Caco-2 (cell line): Measurements from ENCODE around the gene GZMM. TPM values are rescaled to one million over a fixed set of nuclear protein-coding genes. Genes with fewer than 3 reads are reported as not detected.
A peak's percentile ranks its signal among the peaks of the same experiment; 100 is the strongest.

Experiments
- BruUV-seq: library from RNA; stranded (reverse); fragments of 400-500 nt; replicated peaks from 2 replicates; lab custom pipeline; 2021; lab: Mats Ljungman, UMichigan
- CTCF ChIA-PET: fragments of 300-600 bp; sonication (Branson Sonifier 250); formaldehyde crosslinking; loops from one replicate; lab custom pipeline; 2022; ENCODE audit warnings: antibody characterized with exemption; lab: Charles Lee
- POLR2A ChIA-PET: fragments of 300-600 bp; sonication (Branson Sonifier 250); formaldehyde crosslinking; loops from one replicate; lab custom pipeline; 2022; ENCODE audit warnings: antibody characterized with exemption; lab: Charles Lee
- DNase-seq, 2 experiments: peaks; one replicate each; pipeline versions ENCODE4 v3.0.0 to v3.0.0-alpha.2; 2020 to 2022
- H3K27me3 ChIP-seq: replicated peaks from 2 replicates; pipeline ENCODE4 v1.6.0; 2011; ENCODE audit warnings: low read length; ENCODE audit not compliant: control insufficient read depth, insufficient read depth
- H3K36me3 ChIP-seq: 2 replicates; pipeline ENCODE4 v1.5.1; 2011; ENCODE audit warnings: low read length; ENCODE audit not compliant: control insufficient read depth, insufficient read depth
- H3K4me1 ChIP-seq: fragments of 250-450 bp; sonication (Bioruptor Pico); 2 replicates; pipeline ENCODE4 v1.5.1; 2020; ENCODE audit warnings: mild to moderate bottlenecking
- H3K4me3 ChIP-seq: 2 replicates; pipeline ENCODE4 v1.5.1; 2011; ENCODE audit warnings: low read depth, mild to moderate bottlenecking, control low read depth, low read length
- H3K9me3 ChIP-seq: fragments of 250-450 bp; sonication (Bioruptor Pico); 2 replicates; pipeline ENCODE4 v1.5.1; 2020; ENCODE audit warnings: mild to moderate bottlenecking, moderate library complexity
- H3K27ac Mint-ChIP-seq: one replicate; pipeline ENCODE4 v1.8.0; 2022; ENCODE audit warnings: mixed read lengths; ENCODE audit not compliant: unreplicated experiment
- H3K27me3 Mint-ChIP-seq: one replicate; pipeline ENCODE4 v1.8.0; 2022; ENCODE audit warnings: mixed read lengths; ENCODE audit not compliant: insufficient read depth, unreplicated experiment
- H3K36me3 Mint-ChIP-seq: one replicate; pipeline ENCODE4 v1.8.0; 2022; ENCODE audit warnings: mild to moderate bottlenecking, mixed read lengths; ENCODE audit not compliant: insufficient read depth, unreplicated experiment
- H3K4me1 Mint-ChIP-seq: one replicate; pipeline ENCODE4 v1.8.0; 2022; ENCODE audit warnings: low read depth, mixed read lengths; ENCODE audit not compliant: unreplicated experiment
- H3K4me3 Mint-ChIP-seq: one replicate; pipeline ENCODE4 v1.8.0; 2022; ENCODE audit warnings: mild to moderate bottlenecking, moderate library complexity, mixed read lengths; ENCODE audit not compliant: unreplicated experiment
- H3K9me3 Mint-ChIP-seq: one replicate; pipeline ENCODE4 v1.8.0; 2022; ENCODE audit warnings: mixed read lengths; ENCODE audit not compliant: unreplicated experiment
- intact Hi-C: fragments of 100-400 bp; cut with micrococcal nuclease; formaldehyde crosslinking; loops from one replicate; pipeline ENCODE4 v1.10.0; 2022; ENCODE audit not compliant: unreplicated experiment
- total RNA-seq: library from RNA; stranded (reverse); gene quantifications from 2 replicates; pipeline ENCODE4 v1.2.3, GENCODE V29; 2022
- TF ChIP-seq, protein P1 (sequence below), 2 experiments: fragments of 200-600 bp in 1 of 2; IDR thresholded peaks; 1 replicate in 1 of 2; 2 replicates in 1 of 2; pipeline versions ENCODE4 v1.5.1 to v1.8.0; 2011 to 2022; ENCODE audit warnings: antibody characterized with exemption in 1 of 2, control low read depth in 1 of 2, inconsistent platforms in 1 of 2, low read depth in 1 of 2, low read length in 1 of 2, mild to moderate bottlenecking in 1 of 2, moderate library complexity in 1 of 2; ENCODE audit not compliant: insufficient read depth in 1 of 2, severe bottlenecking in 1 of 2, unreplicated experiment in 1 of 2

The GZMM gene
- total RNA-seq, 1 experiment from 2014 or later: not detected

DNA sequence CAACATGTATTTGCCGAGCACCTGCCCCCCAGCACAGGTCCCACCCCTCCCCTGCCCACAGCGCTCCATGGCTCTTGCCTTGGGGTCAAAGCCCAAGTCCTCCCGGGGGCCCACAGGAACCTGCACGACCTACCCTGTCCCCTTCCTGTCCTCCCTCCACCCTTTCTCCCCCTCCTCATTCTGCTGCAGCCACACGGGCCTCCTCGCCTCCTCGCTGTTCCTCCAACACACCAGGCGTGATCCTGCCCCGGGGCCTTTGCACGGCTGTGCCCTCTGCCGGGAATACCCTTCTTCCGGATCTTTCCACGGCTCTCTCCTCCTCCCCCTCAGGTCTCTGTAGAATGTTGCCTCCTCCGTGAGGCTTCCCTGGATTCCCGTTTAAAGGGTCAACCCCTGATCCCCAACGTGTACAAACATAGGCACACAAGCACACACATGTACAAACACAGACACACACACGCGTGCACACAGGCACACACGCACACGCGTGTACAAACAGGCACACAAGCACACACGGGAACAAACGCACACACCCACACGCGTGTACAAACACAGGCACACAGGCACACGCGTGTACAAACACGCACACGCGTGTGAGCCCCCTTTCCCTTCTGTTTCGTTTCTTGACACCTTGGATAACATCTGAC is 44.8 kb upstream of the GZMM start:
- Mint-ChIP-seq H3K36me3 (peaks cover under 1% of the 10 kb centered on the region), H3K4me3 (peak overlapping the region; percentile 66), H3K27me3 (peaks cover 5% of the 10 kb centered on the region), H3K9me3 (peaks cover 2% of the 10 kb centered on the region), H3K4me1 (peaks cover 6% of the 10 kb centered on the region), H3K27ac (no peak overlapping the region)
- DNase-seq: no peak
- Histone ChIP-seq H3K4me1 (no peaks in the 10 kb centered on the region; the same call in 1 of the 2 replicates), H3K36me3 (no peaks in the 10 kb centered on the region), H3K9me3 (no peaks in the 10 kb centered on the region), H3K4me3 (no peak overlapping the region), H3K27me3 (no peaks in the 10 kb centered on the region)
- TF ChIP-seq, protein P1, sequence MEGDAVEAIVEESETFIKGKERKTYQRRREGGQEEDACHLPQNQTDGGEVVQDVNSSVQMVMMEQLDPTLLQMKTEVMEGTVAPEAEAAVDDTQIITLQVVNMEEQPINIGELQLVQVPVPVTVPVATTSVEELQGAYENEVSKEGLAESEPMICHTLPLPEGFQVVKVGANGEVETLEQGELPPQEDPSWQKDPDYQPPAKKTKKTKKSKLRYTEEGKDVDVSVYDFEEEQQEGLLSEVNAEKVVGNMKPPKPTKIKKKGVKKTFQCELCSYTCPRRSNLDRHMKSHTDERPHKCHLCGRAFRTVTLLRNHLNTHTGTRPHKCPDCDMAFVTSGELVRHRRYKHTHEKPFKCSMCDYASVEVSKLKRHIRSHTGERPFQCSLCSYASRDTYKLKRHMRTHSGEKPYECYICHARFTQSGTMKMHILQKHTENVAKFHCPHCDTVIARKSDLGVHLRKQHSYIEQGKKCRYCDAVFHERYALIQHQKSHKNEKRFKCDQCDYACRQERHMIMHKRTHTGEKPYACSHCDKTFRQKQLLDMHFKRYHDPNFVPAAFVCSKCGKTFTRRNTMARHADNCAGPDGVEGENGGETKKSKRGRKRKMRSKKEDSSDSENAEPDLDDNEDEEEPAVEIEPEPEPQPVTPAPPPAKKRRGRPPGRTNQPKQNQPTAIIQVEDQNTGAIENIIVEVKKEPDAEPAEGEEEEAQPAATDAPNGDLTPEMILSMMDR (IDR thresholded peaks at IDR 0.05; ENCODE audit: insufficient read depth in 1 of 2, low read depth in 1 of 2, low read length in 1 of 2, severe bottlenecking in 1 of 2, unreplicated experiment in 1 of 2): no peak
- ChIA-PET POLR2A (no interaction called here), CTCF (no interaction called here)
- BruUV-seq: no TSS peak
- intact Hi-C loops: no loop called here

GRCh38 chr19:501646-502045 is 42.2 kb upstream of the GZMM start:
- Histone ChIP-seq H3K36me3 (no peaks in the 10 kb centered on the region), H3K4me3 (no peak overlapping the region), H3K27me3 (no peaks in the 10 kb centered on the region), H3K4me1 (peaks cover 5% of the 10 kb centered on the region; the same call in 1 of the 2 replicates), H3K9me3 (no peaks in the 10 kb centered on the region)
- DNase-seq: no peak
- peaks cover 5% of the 10 kb centered on the region for H3K27me3 Mint-ChIP-seq
- no peaks in the 10 kb centered on the region for H3K9me3 Mint-ChIP-seq
- H3K4me3 Mint-ChIP-seq: no peak overlapping the region
- no peaks in the 10 kb centered on the region for H3K36me3 Mint-ChIP-seq
- BruUV-seq: no TSS peak
- ChIA-PET CTCF (no interaction called here), POLR2A (no interaction called here)
- intact Hi-C loops: no loop called here
- no peak overlapping the region for H3K27ac Mint-ChIP-seq
- H3K4me1 Mint-ChIP-seq: peaks cover 6% of the 10 kb centered on the region
- TF ChIP-seq, protein P1 (IDR thresholded peaks at IDR 0.05; ENCODE audit: insufficient read depth in 1 of 2, low read depth in 1 of 2, low read length in 1 of 2, severe bottlenecking in 1 of 2, unreplicated experiment in 1 of 2): no peak

DNA sequence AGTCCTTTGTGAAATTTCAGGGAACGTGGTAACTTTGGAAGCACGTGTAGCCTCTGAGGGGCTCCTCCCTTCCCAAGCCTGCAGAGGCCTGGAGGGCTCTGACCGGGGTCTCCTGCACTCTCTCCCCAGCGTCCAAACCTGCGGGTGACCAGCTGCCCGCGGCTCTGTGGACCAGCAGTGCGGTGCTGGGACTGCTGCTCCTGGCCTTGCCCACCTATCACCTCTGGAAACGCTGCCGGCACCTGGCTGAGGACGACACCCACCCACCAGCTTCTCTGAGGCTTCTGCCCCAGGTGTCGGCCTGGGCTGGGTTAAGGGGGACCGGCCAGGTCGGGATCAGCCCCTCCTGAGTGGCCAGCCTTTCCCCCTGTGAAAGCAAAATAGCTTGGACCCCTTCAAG is 39.2 kb upstream of the GZMM start:
- TF ChIP-seq, protein P1 (IDR thresholded peaks at IDR 0.05; ENCODE audit: insufficient read depth in 1 of 2, low read depth in 1 of 2, low read length in 1 of 2, severe bottlenecking in 1 of 2, unreplicated experiment in 1 of 2): no peak
- Histone ChIP-seq H3K9me3 (no peaks in the 10 kb centered on the region), H3K4me3 (no peak overlapping the region), H3K4me1 (peaks cover 10% of the 10 kb centered on the region; the same call in 1 of the 2 replicates), H3K36me3 (no peaks in the 10 kb centered on the region), H3K27me3 (no peaks in the 10 kb centered on the region)
- Mint-ChIP-seq H3K9me3 (no peaks in the 10 kb centered on the region), H3K36me3 (peaks cover 16% of the 10 kb centered on the region), H3K4me3 (no peak overlapping the region), H3K27me3 (no peaks in the 10 kb centered on the region), H3K4me1 (peaks cover 8% of the 10 kb centered on the region), H3K27ac (no peak overlapping the region)
- POLR2A ChIA-PET: no interaction called here
- DNase-seq: no peak
- no TSS peak for BruUV-seq
- CTCF ChIA-PET: no interaction called here
- intact Hi-C loops: no loop called here
